ENCODE measurements around the gene FANCC. TPM values are rescaled to one million over a fixed set of nuclear protein-coding genes. Genes with fewer than 3 reads are reported as not detected.
A peak's percentile ranks its signal among the peaks of the same experiment; 100 is the strongest.

The FANCC gene
- total RNA-seq, 2 donors from 2014 or later = 7.5 to 12.5 TPM

DNA sequence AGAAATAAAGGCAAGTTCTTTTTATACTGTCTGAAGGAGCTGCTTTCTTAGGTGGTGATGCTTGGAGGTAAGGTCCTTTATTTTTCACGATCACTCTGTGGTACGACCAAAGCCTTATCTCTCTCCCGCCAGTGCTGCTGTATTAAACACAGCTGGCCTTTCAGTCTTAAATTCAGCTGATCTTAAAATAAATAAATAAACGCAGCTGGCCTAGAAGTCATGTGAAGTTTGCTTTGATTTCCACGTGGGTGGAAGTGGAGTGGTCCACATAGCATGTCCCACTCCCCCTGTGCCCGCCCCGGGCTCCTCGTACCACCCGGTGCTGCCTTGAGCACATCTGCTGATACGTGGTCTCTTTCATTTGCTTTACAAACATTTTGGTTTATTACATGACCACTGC is 260.4 kb downstream of the FANCC start:
- peaks cover 98% of the 10 kb centered on the region for H3K4me1 ChIP-seq
- no peaks in the 10 kb centered on the region for H3K9me3 ChIP-seq
- no peaks in the 10 kb centered on the region for H3K27me3 ChIP-seq
- H3K27ac ChIP-seq = peak overlapping the region; percentile 50 to 82 (median 68)
- no peak for TF ChIP-seq POLR2A (IDR thresholded peaks at IDR 0.05)
- TF ChIP-seq, protein P1, sequence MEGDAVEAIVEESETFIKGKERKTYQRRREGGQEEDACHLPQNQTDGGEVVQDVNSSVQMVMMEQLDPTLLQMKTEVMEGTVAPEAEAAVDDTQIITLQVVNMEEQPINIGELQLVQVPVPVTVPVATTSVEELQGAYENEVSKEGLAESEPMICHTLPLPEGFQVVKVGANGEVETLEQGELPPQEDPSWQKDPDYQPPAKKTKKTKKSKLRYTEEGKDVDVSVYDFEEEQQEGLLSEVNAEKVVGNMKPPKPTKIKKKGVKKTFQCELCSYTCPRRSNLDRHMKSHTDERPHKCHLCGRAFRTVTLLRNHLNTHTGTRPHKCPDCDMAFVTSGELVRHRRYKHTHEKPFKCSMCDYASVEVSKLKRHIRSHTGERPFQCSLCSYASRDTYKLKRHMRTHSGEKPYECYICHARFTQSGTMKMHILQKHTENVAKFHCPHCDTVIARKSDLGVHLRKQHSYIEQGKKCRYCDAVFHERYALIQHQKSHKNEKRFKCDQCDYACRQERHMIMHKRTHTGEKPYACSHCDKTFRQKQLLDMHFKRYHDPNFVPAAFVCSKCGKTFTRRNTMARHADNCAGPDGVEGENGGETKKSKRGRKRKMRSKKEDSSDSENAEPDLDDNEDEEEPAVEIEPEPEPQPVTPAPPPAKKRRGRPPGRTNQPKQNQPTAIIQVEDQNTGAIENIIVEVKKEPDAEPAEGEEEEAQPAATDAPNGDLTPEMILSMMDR (IDR thresholded peaks at IDR 0.05) = no peak
- intact Hi-C loops (cut with DNase I) = no loop called here
- H3K4me3 ChIP-seq = no peak overlapping the region
- DNase-seq = no peak
- ATAC-seq = peak; percentile 21
- WGBS, 2 donors = 13 to 16% methylated on average over 10 of the region's 10 CpGs
- H3K36me3 ChIP-seq (replicated peaks in 1 of 2; ENCODE audit: insufficient read depth in 1 of 2, low read depth in 2 of 2) = peaks cover 0 to 1% of the 10 kb centered on the region in 2 donors

DNA sequence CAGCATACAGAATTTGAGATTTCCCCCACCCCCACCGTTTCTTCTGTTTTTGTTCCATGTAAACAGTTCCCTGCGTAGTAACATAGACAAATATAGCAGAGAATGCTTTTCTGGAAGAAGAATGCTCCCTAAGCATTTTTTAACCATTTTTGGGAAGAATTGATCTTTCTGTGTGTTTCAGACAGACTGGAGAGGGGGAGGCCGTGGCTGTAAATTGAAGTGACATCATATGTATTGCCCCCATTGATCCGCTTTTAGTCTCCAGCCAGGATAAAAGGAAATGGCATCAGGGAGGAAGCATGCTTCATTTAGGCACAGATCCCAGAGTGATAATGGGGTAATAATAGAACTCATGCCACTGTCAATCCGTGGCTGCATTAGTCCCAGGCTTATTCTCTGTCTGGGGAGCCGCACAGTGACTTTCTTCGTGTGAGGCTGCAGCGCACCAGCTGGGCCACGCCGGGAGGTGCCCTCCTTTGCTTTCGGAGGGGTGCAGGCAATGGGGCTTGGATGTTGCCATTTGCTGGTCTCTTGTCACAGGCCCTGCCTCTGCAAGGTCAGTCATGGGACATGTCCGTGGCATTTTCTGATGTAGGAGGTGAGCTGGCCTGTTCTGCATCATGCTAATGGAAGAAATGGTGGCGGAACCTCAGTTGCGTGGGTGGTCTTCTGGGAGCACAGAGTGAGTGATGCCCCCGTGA is 261.5 kb downstream of the FANCC start:
- intact Hi-C loops (cut with DNase I) = no loop called here
- peaks cover 97% of the 10 kb centered on the region for H3K4me1 ChIP-seq
- DNase-seq = no peak
- TF ChIP-seq, protein P1 (IDR thresholded peaks at IDR 0.05) = no peak
- peak in 1 of 3 donors; percentile 11 for TF ChIP-seq POLR2A (IDR thresholded peaks at IDR 0.05)
- H3K36me3 ChIP-seq (replicated peaks in 1 of 2; ENCODE audit: insufficient read depth in 1 of 2, low read depth in 2 of 2) = no peaks in the 10 kb centered on the region
- peak; percentile 33 for ATAC-seq
- H3K9me3 ChIP-seq = no peaks in the 10 kb centered on the region
- no peak overlapping the region for H3K4me3 ChIP-seq
- H3K27me3 ChIP-seq = no peaks in the 10 kb centered on the region
- peak overlapping the region; percentile 17 to 82 (median 68) for H3K27ac ChIP-seq
- WGBS, 2 donors = 23 to 32% methylated on average over 11 to 15 of the region's 15 CpGs

DNA sequence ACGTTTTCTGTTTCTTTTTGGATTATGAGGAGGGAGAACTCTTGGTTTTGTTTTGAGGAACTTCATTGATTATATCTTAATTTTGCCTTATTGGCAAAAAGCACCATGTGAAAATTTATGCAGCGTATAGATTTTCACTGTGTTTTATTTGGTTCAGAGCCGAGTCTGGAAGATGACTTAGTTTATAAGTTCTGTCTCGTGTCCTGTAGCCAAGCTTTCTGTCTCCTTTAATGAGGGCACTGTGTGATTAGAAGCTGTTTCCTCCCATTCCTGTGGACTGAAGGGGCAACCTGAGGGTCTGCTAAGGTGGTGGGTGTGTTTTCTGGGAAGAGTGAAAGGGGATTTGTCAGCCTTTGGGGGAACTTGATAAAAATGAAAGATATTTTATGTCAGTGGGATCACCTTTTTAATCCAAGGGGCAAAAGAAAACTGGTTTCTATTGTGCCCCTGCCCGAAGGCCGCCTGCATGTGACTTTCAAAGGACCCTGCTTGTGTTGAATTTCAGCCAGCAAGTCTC is 262.1 kb downstream of the FANCC start:
- 6 to 7% methylated on average over 6 of the region's 6 CpGs for WGBS, 2 donors
- no peaks in the 10 kb centered on the region for H3K9me3 ChIP-seq
- TF ChIP-seq, protein P1 (IDR thresholded peaks at IDR 0.05) = no peak
- no peak for TF ChIP-seq POLR2A (IDR thresholded peaks at IDR 0.05)
- H3K36me3 ChIP-seq (replicated peaks in 1 of 2; ENCODE audit: insufficient read depth in 1 of 2, low read depth in 2 of 2) = no peaks in the 10 kb centered on the region
- H3K4me3 ChIP-seq = no peak overlapping the region
- ATAC-seq = no peak
- H3K4me1 ChIP-seq = peaks cover 96% of the 10 kb centered on the region
- intact Hi-C loops (cut with DNase I) = no loop called here
- no peak for DNase-seq
- no peaks in the 10 kb centered on the region for H3K27me3 ChIP-seq
- H3K27ac ChIP-seq = peak overlapping the region; percentile 17 to 82 (median 68)

DNA sequence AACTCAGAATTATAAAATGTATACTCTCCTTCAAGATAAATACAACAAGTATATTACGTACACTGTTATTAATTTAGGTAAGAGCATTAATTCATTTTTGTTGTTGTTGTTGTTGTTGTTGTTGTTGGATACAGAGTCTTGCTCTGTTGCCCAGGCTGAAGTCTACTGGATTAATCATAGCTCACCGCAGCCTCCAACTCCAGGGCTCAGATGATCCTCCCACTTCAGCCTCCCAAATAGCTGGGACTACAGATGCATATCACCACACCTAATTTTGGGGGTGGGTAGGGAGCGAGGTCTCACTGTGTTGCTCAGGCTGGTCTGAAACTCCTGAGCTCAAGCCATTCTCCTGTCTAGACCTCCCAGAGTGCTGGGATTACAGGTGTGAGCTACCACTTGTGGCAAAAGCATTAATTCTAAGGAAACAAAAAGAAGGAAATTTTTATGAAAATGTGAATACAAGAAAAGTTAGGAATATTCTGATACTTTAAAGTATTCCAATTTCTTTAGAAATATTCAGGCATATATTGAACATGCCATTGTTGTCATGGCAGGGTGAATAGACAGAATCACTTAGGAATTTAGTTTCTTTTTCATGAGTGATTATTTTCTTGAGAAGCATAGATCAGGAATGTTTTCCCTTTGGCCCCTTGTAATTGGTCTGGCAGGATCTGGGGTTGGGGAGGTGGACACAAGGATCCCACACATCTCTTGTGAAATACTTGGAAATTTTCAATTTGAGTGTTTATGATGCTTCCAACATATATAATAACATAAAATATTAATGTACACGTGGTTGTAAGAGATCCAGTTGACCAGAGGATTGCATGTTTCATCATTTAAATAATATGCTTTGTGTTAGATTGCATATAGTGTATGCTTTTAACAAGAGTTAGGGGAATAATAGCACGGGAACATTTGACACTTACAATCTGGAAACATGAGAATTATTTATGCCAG is 263.6 kb downstream of the FANCC start:
- Histone ChIP-seq H3K27ac (peak overlapping the region in 3 of 4 donors; percentile 60 to 82 (median 70)), H3K27me3 (no peaks in the 10 kb centered on the region), H3K4me3 (no peak overlapping the region), H3K9me3 (no peaks in the 10 kb centered on the region), H3K36me3 (replicated peaks in 1 of 2; ENCODE audit: insufficient read depth in 1 of 2, low read depth in 2 of 2) (no peaks in the 10 kb centered on the region), H3K4me1 (peaks cover 82% of the 10 kb centered on the region)
- ATAC-seq (no peak), DNase-seq (no peak)
- TF ChIP-seq, protein P1 (IDR thresholded peaks at IDR 0.05) = no peak
- peak in 1 of 3 donors; percentile 3 for TF ChIP-seq POLR2A (IDR thresholded peaks at IDR 0.05)
- WGBS, 2 donors = 53 to 64% methylated on average over 5 of the region's 5 CpGs
- intact Hi-C loops (cut with DNase I) = no loop called here

All from body of pancreas (tissue), 4 donors.